ENCODE results near the gene NDUFA6. TPM values are rescaled to one million over a fixed set of nuclear protein-coding genes. Genes with fewer than 3 reads are reported as not detected.

Gene NDUFA6
- polyA plus RNA-seq, 2 of the 4 experiments (the other 2 are of a cell fraction), result 79.1 to 99.0 TPM

DNA sequence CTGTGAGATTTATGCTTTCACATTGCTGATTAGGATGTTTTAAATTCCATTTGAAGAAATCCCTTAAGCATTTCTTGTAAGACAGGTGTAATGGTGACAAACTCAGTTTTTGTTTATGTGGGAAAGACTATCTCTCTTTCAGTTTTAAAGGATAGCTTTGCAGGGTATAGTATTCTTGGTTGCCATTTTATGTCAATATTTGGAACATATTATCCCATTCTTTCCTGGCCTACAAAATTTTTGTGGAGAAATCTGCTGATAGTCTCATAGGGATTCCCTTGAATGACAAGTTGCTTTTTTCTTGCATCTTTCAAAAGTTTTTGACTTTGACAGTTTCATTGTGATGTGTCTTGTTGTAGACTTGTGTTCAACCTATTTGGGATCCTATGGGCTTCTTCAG lies 48.8 kb downstream of the NDUFA6 start (continued):
- TF ChIP-seq MAZ (IDR thresholded peaks at IDR 0.05; ENCODE audit: borderline replicate concordance, low read depth, low read length), result no peak
- no peak for TF ChIP-seq NPAS2 (CRISPR knock-in tag; IDR thresholded peaks at IDR 0.05; ENCODE audit: borderline replicate concordance)
- TF ChIP-seq JUNB (IDR thresholded peaks at IDR 0.05), result no peak
- no peak for TF ChIP-seq ESRRA (IDR thresholded peaks at IDR 0.05; ENCODE audit: borderline replicate concordance, low read length)
- no peak for TF ChIP-seq MAFK (IDR thresholded peaks at IDR 0.05; ENCODE audit: partially characterized antibody)
- TF ChIP-seq PHF8 (IDR thresholded peaks at IDR 0.05; ENCODE audit: borderline replicate concordance, low read depth), result no peak

DNA sequence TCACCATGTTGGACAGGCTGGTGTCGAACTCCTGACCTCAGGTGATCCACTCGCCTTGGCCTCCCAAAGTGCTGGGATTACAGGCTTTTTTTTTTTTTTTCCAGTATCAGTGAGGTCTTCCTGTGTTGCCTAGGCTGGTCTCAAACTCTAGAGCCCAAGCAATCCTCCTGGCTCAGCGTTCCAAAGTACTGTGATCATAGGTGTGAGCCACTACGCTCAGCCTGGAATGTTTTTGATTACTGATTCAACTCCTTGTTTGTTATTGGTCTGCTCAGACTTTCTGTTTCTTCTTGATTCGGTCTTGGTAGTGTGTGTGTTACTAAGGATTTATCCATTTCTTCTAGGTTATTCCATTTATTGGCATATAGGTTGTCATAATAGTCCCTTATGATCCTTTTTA lies 51.3 kb downstream of the NDUFA6 start:
- FAIRE-seq (no peak), DNase-seq (ENCODE audit: low read depth in 1 of 2, low spot score in 1 of 2) (no peak), ATAC-seq (no peak)
- TF ChIP-seq ZFP36 (IDR thresholded peaks at IDR 0.05; ENCODE audit: borderline replicate concordance, partially characterized antibody) (no peak), NR3C1 (IDR thresholded peaks at IDR 0.05) (no peak), TP53 (CRISPR knock-in tag; IDR thresholded peaks at IDR 0.05) (no peak), HOXB13 (CRISPR knock-in tag; IDR thresholded peaks at IDR 0.05; ENCODE audit: low read depth) (no peak), HOXB5 (CRISPR knock-in tag; IDR thresholded peaks at IDR 0.05) (no peak), CBX8 (IDR thresholded peaks at IDR 0.05) (no peak), CBX2 (IDR thresholded peaks at IDR 0.05; ENCODE audit: borderline replicate concordance, low read depth) (no peak), ZC3H11A (IDR thresholded peaks at IDR 0.05) (no peak), JUNB (IDR thresholded peaks at IDR 0.05) (no peak), MAFK (IDR thresholded peaks at IDR 0.05; ENCODE audit: partially characterized antibody) (no peak), CHD2 (IDR thresholded peaks at IDR 0.05; ENCODE audit: low read length, partially characterized antibody) (no peak), RFX5 (IDR thresholded peaks at IDR 0.05) (no peak), FOXS1 (CRISPR knock-in tag; IDR thresholded peaks at IDR 0.05) (no peak)
- TF ChIP-seq, protein P1, sequence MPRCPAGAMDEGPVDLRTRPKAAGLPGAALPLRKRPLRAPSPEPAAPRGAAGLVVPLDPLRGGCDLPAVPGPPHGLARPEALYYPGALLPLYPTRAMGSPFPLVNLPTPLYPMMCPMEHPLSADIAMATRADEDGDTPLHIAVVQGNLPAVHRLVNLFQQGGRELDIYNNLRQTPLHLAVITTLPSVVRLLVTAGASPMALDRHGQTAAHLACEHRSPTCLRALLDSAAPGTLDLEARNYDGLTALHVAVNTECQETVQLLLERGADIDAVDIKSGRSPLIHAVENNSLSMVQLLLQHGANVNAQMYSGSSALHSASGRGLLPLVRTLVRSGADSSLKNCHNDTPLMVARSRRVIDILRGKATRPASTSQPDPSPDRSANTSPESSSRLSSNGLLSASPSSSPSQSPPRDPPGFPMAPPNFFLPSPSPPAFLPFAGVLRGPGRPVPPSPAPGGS (IDR thresholded peaks at IDR 0.05), result no peak
- TF ChIP-seq, protein P2, sequence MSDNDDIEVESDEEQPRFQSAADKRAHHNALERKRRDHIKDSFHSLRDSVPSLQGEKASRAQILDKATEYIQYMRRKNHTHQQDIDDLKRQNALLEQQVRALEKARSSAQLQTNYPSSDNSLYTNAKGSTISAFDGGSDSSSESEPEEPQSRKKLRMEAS (IDR thresholded peaks at IDR 0.05), result no peak
- TF ChIP-seq, protein P3, sequence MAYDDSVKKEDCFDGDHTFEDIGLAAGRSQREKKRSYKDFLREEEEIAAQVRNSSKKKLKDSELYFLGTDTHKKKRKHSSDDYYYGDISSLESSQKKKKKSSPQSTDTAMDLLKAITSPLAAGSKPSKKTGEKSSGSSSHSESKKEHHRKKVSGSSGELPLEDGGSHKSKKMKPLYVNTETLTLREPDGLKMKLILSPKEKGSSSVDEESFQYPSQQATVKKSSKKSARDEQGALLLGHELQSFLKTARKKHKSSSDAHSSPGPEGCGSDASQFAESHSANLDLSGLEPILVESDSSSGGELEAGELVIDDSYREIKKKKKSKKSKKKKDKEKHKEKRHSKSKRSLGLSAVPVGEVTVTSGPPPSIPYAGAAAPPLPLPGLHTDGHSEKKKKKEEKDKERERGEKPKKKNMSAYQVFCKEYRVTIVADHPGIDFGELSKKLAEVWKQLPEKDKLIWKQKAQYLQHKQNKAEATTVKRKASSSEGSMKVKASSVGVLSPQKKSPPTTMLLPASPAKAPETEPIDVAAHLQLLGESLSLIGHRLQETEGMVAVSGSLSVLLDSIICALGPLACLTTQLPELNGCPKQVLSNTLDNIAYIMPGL (CRISPR knock-in tag; IDR thresholded peaks at IDR 0.05; ENCODE audit: borderline replicate concordance), result no peak
- TF ChIP-seq, protein P4, sequence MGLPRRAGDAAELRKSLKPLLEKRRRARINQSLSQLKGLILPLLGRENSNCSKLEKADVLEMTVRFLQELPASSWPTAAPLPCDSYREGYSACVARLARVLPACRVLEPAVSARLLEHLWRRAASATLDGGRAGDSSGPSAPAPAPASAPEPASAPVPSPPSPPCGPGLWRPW (IDR thresholded peaks at IDR 0.05), result no peak
- H3K4me2 ChIP-seq, result no peak overlapping the region
- H3K4me3 ChIP-seq, result no peak overlapping the region
- H3K4me1 ChIP-seq, result no peaks in the 10 kb centered on the region
- no peak overlapping the region for H3K27ac ChIP-seq
- ChIA-PET POLR2A (no interaction called here), CTCF (no interaction called here)
- 40% methylated on average over 5 of the region's 5 CpGs for WGBS (ENCODE audit: missing lambda C conversion rate)
- peaks cover 6% of the 10 kb centered on the region; the same call in 2 of the 3 replicates for H3K9me3 ChIP-seq

Small RNAs within 50 kb of the gene (small RNA-seq; reads per million reads assigned to genes)
- gene SNORD13P1, result 0 reads per million in 6 experiments

Other genes starting within 250 kb of the NDUFA6 start
- gene SHISA8, start 175.7 kb downstream of the NDUFA6 start, polyA plus RNA-seq (2011; rRNA removed), result not detected in 2 replicates
- gene SHISA8, start 175.7 kb downstream of the NDUFA6 start, polyA plus RNA-seq (2017; fragmentation: RNase III; extraction: RNeasy Plus Mini Kit Qiagen cat#74134 plus additional on column Dnase treatment), result 0.14 to 0.15 TPM (median 0.15 TPM) in 3 replicates
- 0.18 and 0.29 TPM in 2 replicates for gene TNFRSF13C, start 164.0 kb downstream of the NDUFA6 start, polyA plus RNA-seq (2011; rRNA removed)
- gene TNFRSF13C, start 164.0 kb downstream of the NDUFA6 start, polyA plus RNA-seq (2017; fragmentation: RNase III; extraction: RNeasy Plus Mini Kit Qiagen cat#74134 plus additional on column Dnase treatment), result 0.24 to 0.35 TPM (median 0.26 TPM) in 3 replicates
- gene CENPM, start 143.6 kb downstream of the NDUFA6 start, polyA plus RNA-seq (2011; rRNA removed), result 22.3 and 23.9 TPM in 2 replicates
- gene CENPM, start 143.6 kb downstream of the NDUFA6 start, polyA plus RNA-seq (2017; fragmentation: RNase III; extraction: RNeasy Plus Mini Kit Qiagen cat#74134 plus additional on column Dnase treatment), result 34.7 to 40.1 TPM (median 36.5 TPM) in 3 replicates
- 1.3 and 1.7 TPM in 2 replicates for gene SEPTIN3, start 121.3 kb downstream of the NDUFA6 start, polyA plus RNA-seq (2011; rRNA removed)
- gene SEPTIN3, start 121.3 kb downstream of the NDUFA6 start, polyA plus RNA-seq (2017; fragmentation: RNase III; extraction: RNeasy Plus Mini Kit Qiagen cat#74134 plus additional on column Dnase treatment), result 0.84 to 1.3 TPM (median 1.1 TPM) in 3 replicates
- 0.08 and 0.14 TPM in 2 replicates for gene WBP2NL, start 92.0 kb downstream of the NDUFA6 start, polyA plus RNA-seq (2011; rRNA removed)
- gene WBP2NL, start 92.0 kb downstream of the NDUFA6 start, polyA plus RNA-seq (2017; fragmentation: RNase III; extraction: RNeasy Plus Mini Kit Qiagen cat#74134 plus additional on column Dnase treatment), result 0.08 to 0.12 TPM (median 0.10 TPM) in 3 replicates
- 8.9 and 11.4 TPM in 2 replicates for gene NAGA, start 20.0 kb downstream of the NDUFA6 start, polyA plus RNA-seq (2011; rRNA removed)
- gene NAGA, start 20.0 kb downstream of the NDUFA6 start, polyA plus RNA-seq (2017; fragmentation: RNase III; extraction: RNeasy Plus Mini Kit Qiagen cat#74134 plus additional on column Dnase treatment), result 6.3 to 6.6 TPM (median 6.5 TPM) in 3 replicates
- gene PHETA2, start 16.5 kb downstream of the NDUFA6 start, polyA plus RNA-seq (2011; rRNA removed), result 0.03 TPM in 1 of 2 replicates, not detected in the other
- gene PHETA2, start 16.5 kb downstream of the NDUFA6 start, polyA plus RNA-seq (2017; fragmentation: RNase III; extraction: RNeasy Plus Mini Kit Qiagen cat#74134 plus additional on column Dnase treatment), result 0.04 TPM in 1 of 3 replicates, not detected in the others
- gene SMDT1, start 11.1 kb downstream of the NDUFA6 start, polyA plus RNA-seq (2011; rRNA removed), result 26.7 and 27.1 TPM in 2 replicates
- gene SMDT1, start 11.1 kb downstream of the NDUFA6 start, polyA plus RNA-seq (2017; fragmentation: RNase III; extraction: RNeasy Plus Mini Kit Qiagen cat#74134 plus additional on column Dnase treatment), result 23.9 to 29.7 TPM (median 25.3 TPM) in 3 replicates
- gene CYP2D6, start 40.0 kb upstream of the NDUFA6 start, polyA plus RNA-seq (2011; rRNA removed), result 0.59 and 0.79 TPM in 2 replicates
- gene CYP2D6, start 40.0 kb upstream of the NDUFA6 start, polyA plus RNA-seq (2017; fragmentation: RNase III; extraction: RNeasy Plus Mini Kit Qiagen cat#74134 plus additional on column Dnase treatment), result 0.63 to 1.0 TPM (median 0.91 TPM) in 3 replicates
- gene TCF20, start 179.9 kb upstream of the NDUFA6 start, polyA plus RNA-seq (2011; rRNA removed), result 16.5 and 17.1 TPM in 2 replicates
- gene TCF20, start 179.9 kb upstream of the NDUFA6 start, polyA plus RNA-seq (2017; fragmentation: RNase III; extraction: RNeasy Plus Mini Kit Qiagen cat#74134 plus additional on column Dnase treatment), result 11.6 to 12.5 TPM (median 11.9 TPM) in 3 replicates

Measured in A549 (cell line).